AG09319 (cell line): Measurements from ENCODE around the gene SNX33.
"Not testable (repeated sequence)": the region's sequence is repeated elsewhere in the genome, so short reads cannot be mapped to it uniquely, and the experiment has no call there.

Experiments used
- DNase-seq: peaks from one replicate; pipeline ENCODE4 v3.0.0-alpha.2; 2010; ENCODE audit warnings: low read depth; ENCODE audit errors: extremely low read depth
- TF ChIP-seq, protein P1 (sequence below): IDR thresholded peaks from 2 replicates; pipeline ENCODE4 v1.5.1; 2011; ENCODE audit warnings: low read depth, mild to moderate bottlenecking, inconsistent platforms, low read length, moderate library complexity

SNX33 gene

DNA sequence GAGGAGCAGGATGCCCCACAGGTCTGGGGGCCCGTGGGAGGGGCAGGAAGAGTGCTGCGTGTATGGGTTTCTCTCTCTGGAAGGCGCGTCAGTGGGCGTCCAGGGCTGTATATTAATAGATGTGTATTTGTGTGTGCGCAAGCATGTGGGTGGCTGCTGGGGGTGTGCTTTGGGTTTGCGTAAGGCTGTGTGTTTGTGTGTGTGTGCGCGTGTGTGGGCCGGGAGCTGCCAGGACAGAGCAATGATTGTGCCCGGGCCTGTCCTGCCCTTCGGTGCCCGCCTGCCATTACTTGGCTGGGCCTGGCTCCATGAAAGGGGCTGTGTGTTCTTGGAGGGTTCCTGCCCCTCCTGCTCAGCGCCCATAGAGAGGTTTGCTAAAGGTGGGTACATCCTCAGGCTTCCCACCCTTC is 48.6 kb downstream of the SNX33 start:
- TF ChIP-seq, protein P1, sequence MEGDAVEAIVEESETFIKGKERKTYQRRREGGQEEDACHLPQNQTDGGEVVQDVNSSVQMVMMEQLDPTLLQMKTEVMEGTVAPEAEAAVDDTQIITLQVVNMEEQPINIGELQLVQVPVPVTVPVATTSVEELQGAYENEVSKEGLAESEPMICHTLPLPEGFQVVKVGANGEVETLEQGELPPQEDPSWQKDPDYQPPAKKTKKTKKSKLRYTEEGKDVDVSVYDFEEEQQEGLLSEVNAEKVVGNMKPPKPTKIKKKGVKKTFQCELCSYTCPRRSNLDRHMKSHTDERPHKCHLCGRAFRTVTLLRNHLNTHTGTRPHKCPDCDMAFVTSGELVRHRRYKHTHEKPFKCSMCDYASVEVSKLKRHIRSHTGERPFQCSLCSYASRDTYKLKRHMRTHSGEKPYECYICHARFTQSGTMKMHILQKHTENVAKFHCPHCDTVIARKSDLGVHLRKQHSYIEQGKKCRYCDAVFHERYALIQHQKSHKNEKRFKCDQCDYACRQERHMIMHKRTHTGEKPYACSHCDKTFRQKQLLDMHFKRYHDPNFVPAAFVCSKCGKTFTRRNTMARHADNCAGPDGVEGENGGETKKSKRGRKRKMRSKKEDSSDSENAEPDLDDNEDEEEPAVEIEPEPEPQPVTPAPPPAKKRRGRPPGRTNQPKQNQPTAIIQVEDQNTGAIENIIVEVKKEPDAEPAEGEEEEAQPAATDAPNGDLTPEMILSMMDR: no peak
- DNase-seq: no peak

DNA sequence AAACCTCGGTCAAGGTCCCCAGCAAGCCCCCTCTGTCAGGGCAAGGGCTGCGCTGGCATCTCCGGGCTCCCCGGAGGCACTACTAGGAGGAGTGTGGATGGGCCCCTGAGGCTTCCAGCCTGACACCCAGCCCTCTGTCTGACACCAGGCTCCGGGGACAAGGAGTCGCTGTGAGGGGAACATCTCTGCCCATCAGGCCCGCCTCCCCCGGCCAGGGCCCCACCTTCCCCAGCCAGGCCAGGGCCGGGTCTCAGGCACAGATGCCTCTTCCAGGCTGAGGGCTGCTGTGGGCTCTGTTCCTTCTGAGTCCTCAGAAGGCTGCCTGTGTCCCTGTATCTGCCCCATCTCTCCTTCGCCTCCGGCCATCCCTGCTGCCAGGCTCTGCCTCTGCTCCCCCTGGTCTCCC is 49.1 kb downstream of the SNX33 start:
- no peak for DNase-seq
- TF ChIP-seq, protein P1: no peak

DNA sequence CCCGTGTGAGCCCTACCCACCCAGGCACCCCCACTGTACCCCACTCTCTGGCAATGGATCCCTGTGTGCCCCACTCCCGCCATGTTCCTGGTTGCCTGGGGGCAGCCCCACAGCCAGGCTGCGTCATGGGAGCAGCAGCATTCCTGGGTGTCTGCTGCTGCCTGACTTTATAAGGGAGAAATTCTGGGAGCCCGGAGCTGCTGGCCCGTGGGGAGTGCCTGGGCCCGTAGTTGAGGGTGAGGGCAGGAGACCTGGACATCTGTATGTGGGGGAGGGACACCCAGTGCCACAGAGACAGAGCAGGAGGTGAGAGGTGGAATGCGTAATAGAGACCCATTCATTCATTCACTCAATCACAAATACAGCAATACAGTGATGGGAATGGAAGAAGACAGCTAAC is 49.8 kb downstream of the SNX33 start:
- TF ChIP-seq, protein P1: no peak
- DNase-seq: no peak

DNA sequence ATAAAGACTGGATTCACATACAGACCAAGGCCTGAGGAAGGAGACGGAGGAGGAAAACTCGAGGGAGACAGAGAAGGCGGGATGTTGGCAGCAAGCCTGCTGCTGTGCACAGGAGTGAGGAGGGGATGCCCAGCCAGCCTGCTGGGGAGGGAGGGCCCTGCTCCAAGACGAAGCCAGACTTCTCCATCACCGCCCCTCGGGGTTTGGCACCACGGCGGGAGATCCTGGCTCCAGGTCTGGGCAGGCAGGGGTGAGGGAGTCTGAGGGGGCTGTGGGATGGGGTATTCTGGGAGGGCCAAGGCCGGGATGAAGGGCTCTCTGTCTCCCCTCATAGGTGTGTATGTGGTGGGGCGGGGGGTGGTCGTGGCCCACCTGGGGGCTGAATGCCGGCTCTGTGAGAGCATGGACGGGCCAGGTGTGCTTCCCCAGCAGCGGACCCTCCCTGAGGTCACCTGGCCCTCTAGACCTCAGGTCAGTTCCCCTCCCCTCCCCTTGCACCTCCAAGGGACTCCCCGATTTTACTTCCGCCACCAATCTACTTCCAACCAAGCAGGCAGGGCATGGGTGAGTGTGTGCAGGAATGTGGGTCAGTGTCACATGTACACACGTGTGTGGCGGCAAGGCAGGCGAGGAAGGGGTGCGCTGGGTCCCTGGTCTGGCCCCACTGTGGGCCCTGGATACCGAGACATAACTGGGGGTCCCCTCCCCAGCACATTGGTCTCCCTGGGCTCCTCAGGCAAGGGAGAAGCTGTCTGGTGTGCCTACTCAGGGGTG is 50.4 kb downstream of the SNX33 start:
- not testable (repeated sequence) for DNase-seq

DNA sequence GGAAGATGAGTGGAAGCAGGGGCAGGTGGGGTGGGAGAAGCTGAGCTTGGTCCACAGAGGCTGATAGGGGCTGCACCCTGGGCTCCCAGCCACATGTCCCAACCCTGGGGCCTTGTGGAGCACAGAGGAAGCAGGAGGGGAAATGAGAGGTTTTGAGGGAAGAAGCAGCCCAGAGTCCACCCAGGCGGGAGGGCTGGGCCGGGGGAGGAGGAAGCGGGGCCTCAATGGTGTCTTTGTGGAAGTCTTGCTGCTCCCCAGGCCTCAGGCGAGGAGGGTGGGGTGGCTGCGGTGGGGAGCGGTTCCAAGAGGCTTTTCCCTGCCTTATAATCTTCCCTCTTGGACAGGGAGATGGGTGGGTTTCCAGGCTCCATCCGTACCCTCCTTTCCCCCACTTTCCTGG is 51.8 kb downstream of the SNX33 start:
- not testable (repeated sequence) for DNase-seq

DNA sequence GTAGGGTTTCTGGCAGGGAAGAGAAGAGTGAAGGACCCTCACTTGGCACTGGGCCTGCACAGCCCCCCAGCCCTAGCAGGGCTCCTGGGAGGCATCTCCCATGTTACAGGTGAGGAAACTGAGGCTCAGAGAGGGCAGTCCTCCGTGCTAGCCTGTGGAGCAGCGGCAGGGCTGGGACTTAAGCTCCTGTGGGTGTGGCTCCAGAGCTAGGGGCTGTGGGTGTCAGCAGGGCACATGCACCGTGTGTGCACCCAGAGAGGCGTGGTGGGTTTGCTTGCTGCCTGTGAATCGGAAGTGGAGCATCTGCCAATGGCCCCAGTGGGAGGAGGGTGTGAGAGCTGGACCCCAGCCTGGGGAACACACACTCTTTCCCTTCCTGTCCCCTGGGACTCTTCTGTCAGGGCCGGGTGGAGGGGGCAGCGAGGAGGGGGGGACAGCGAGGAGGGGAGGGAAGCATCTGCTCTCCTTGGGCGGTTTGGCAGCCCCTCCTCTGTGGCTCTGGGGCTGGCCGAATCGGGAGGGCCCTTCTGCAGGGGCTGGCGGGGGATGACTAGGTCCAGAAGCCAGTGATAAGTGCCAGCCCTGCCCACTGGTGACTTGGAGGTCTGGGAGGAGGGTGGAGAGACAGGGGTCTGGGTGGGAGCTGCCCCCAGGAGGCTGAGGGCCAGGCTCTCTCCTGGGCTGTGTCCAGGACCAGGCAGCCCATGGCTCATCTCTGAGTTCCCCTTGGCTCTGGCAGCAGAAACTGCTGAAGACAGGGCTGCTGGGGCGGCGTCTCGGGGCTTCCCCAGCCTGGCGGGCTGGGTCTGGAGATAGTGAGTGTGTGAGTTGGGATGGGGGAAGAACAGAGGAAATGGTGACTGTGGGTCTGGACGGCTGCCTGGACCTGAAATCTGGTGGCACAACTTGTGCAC is 52.5 kb downstream of the SNX33 start:
- DNase-seq: not testable (repeated sequence)

DNA sequence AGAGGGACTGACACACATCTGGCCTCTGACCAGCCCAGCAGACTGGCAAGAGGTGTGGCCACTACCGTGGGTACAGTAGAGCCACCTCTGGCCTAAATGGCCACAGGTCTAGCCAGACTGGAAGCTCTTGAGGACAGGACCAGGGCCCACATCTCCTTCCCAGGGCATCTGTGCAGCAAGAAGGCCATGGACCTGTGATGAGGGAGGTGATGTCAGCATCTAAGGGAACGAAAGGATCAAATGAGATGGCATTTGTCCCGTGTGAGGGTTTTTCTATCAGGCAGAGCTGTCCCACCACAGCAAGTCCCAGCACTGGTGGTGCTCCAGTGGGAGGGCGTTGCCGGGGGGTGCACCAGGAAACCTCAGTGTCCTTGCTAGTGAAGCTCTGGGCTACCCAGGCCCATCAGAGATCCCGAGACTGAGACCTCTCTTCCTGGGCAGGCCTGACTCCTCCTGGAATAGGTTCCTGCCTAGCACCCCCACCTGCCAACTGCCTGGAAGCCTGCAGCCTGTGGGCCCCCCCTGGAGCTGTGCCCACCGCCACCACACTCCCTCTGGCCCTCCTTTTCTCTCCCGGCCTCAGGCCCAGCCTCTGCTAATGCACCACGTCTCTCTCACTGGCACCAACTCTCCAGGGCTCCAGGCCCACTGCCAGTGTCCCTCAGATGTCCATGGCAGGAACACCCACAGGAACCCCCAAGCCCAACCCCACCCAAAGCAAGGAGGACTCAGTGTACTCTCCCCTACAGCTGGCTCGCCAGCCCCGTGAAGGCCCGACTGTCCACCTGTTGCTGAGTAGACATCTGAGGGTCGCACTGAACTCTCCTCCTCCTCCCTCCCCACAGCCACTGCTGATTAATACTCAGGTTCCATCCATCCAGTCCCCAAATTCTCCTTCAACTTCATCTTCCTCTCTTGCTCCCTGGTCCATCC is 53.6 kb downstream of the SNX33 start:
- not testable (repeated sequence) for DNase-seq

DNA sequence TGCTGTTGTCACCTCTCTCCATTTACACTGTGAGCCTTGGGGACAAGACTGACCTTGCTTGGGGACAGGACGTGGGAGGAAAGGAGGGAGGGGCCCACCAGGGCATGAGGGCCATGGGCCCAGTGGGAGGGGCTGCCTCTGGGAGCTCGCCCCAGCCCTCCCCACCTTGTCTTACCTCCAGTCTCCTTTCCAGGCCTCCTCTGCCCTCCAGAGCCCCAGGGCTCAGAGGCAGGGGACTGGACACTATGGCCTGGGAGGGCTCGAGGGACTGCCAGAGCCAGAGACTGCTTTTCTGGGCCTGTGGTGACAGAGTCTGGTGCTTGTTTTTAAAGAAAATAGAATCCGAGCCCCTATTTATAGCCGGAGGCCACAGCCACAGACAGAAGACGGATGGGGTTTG is 54.7 kb downstream of the SNX33 start:
- DNase-seq: no peak
- TF ChIP-seq, protein P1: no peak

DNA sequence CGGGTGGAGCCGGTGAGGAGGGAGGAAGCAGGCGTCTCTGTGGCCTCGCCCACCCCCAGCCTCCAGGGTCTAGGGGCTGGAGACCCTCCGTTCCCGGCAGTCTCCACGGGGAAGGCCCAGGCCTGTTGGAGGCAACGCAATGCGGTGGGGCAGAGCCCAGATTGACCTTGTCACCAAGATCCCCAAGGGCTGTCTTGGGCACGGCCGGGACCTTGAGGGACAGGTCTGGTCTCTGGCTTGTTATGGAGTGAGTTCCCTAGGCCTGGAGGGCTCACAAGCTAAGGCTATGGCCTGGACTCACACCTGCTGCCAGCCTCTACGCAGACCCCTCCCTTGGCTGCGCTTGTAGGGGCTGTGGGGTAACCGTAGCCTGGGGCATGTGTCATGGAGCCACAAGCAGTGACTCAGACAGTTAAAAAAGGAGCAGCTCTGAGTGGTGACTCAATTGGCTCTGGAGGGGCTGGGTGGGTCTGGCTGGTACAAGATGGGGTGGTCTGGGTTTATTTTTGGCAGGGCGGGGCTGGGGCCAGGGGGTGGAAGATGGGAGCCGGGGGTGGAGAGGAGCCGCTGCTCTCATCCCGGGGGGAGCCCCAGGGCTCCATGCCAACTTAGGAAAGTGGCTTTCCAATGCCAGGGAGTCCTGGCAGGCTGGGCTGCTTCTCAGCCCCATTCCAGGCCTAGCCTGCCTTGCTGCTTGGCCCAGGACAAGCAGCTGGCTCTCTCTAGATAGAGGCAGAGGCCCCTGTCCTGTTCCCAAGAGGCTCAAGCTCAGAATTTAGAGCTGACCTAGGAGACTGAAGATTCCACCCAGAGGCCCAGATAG is 55.9 kb downstream of the SNX33 start:
- DNase-seq: not testable (repeated sequence)
